Lung microvascular endothelial cell (primary cell): ENCODE measurements around the gene FAM156A. TPM values are rescaled to one million over a fixed set of nuclear protein-coding genes. Genes with fewer than 3 reads are reported as not detected.
"Not testable (repeated sequence)": the region's sequence is repeated elsewhere in the genome, so short reads cannot be mapped to it uniquely, and the experiment has no call there.

Experiments
- DNase-seq, 2 donors: peaks; one replicate each; pipeline versions ENCODE4 v3.0.0 to v3.0.0-alpha.2; 2010; ENCODE audit warnings: low read depth in 2 of 2
- total RNA-seq: library from RNA; depleted of rRNA; stranded (reverse); fragments of >200 nt; gene quantifications from 2 replicates; pipeline ENCODE4 v1.2.1, GENCODE V29; 2014

FAM156A gene
- total RNA-seq, 1 donor from 2014 or later = 4.4 TPM

GRCh38 chrX:52905531-52905930, 52.8 kb downstream of the FAM156A start:
- DNase-seq = not testable (repeated sequence)

Other genes starting within 250 kb of the FAM156A start
- not detected in 2 replicates for gene SSX2B, start 207.3 kb downstream of the FAM156A start, total RNA-seq
- gene SPANXN5, start 161.1 kb downstream of the FAM156A start, total RNA-seq = not detected in 2 replicates
- gene XAGE5, start 147.2 kb downstream of the FAM156A start, total RNA-seq = not detected in 2 replicates
- not detected in 2 replicates for gene XAGE3, start 90.4 kb downstream of the FAM156A start, total RNA-seq
- gene FAM156B, start 61.2 kb downstream of the FAM156A start, total RNA-seq = 4.6 and 6.0 TPM in 2 replicates
- gene GPR173, start 90.3 kb upstream of the FAM156A start, total RNA-seq = 0.44 and 1.4 TPM in 2 replicates
- gene TSPYL2, start 123.8 kb upstream of the FAM156A start, total RNA-seq = 5.4 and 7.7 TPM in 2 replicates
- gene KANTR, start 135.6 kb upstream of the FAM156A start, total RNA-seq = 3.7 and 6.0 TPM in 2 replicates